GM19397 (cell line): Measurements from ENCODE around the gene ENDOU.

Source experiments
- ATAC-seq: cut with Tn5 transposase; IDR thresholded peaks from one replicate; pipeline ENCODE4 v1.9.1; 2021; ENCODE audit warnings: mild to moderate bottlenecking, moderate library complexity; ENCODE audit not compliant: unreplicated experiment

The ENDOU gene, protein sequence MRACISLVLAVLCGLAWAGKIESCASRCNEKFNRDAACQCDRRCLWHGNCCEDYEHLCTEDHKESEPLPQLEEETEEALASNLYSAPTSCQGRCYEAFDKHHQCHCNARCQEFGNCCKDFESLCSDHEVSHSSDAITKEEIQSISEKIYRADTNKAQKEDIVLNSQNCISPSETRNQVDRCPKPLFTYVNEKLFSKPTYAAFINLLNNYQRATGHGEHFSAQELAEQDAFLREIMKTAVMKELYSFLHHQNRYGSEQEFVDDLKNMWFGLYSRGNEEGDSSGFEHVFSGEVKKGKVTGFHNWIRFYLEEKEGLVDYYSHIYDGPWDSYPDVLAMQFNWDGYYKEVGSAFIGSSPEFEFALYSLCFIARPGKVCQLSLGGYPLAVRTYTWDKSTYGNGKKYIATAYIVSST

DNA sequence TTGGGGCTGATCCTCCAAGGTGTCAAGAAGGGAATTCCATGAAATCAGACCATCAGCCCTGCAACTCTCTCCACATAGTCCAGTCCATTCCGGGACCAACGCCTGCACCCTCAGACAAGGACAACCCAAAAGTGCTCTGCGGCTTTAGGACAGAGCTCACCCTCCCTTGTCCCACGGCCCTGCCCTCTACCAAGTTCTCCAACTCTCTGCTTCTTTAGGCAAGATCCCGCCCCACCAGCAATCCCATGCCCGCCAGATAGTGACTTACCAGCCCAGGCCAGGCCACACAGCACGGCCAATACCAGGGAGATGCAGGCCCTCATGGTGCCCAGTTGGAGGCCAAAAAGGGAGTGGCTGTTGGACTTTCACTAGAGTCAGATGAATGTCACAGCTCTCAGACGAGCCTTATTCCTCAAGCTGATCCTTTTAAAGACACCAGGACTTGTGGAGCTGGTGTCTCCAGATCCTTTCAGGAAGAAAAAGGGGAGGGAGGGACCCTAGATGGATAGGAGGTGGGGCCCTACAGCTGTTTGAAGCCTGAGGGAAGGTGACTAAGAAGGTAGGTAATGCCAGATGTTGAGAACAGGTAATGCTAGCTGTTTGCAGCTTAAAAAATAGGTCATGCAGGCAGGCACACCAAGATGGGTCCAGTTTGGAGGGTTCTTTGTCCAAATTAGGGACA, at the start of gene ENDOU:
Gene ENDOU (minus strand): TSS at position 400 of the 682 bp plus-strand sequence. CDS start 77 bp downstream, at position 323.
- ATAC-seq = no peak

DNA sequence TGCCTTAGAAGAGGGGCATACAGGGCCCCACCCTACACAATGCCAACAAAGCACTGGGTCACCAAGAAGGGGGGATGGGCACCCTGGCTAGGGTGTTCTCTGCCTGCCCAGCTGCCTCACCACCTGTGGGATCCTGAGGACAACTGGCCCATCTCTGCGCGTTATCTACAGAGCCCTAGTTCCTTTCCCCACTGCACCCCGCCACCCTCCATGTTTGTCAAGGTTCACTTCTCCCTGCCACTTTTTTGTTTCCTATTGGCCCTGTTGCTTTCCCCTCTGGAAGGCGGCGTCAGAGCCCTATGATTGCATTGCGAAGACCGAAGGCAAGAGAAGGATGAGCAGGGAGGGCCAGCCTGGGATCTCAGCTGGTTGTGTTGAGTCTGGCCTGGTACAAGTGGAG, 49.4 kb upstream of the ENDOU start:
- ATAC-seq = no peak

DNA sequence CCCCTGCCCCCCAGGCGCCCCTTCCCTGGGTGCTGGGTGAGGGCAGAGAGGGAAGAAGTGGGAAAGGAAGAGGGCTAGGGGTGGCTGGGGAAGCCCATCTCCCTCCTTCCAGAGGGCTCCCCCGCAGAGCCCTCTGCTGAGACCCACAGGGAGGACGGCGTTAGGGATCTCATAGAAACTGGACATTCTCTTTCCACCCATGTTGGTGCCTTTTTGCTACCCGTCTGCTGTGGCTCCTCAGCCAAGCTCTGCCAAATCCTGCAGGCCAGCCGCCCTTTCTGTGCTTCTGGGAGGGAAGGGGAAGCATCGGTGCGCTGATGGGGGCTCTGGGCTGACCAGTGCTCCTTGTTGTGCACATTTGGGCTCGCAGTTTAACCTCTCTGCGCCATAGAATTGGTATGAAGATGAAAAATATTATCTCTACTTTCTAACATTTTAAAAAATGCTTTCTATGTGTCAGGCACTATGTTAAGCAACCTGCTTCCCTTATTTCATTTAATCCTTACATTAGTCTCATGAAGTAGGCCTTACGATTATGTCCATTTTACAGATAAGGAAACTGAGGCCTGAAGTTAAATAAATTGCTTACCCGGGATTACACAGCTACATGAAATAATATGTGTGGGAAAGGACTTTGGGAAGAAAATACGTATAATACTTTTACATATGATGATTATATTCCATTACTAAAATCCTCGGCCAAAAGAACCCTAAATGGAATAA, 48.7 kb upstream of the ENDOU start:
- ATAC-seq = no peak

DNA sequence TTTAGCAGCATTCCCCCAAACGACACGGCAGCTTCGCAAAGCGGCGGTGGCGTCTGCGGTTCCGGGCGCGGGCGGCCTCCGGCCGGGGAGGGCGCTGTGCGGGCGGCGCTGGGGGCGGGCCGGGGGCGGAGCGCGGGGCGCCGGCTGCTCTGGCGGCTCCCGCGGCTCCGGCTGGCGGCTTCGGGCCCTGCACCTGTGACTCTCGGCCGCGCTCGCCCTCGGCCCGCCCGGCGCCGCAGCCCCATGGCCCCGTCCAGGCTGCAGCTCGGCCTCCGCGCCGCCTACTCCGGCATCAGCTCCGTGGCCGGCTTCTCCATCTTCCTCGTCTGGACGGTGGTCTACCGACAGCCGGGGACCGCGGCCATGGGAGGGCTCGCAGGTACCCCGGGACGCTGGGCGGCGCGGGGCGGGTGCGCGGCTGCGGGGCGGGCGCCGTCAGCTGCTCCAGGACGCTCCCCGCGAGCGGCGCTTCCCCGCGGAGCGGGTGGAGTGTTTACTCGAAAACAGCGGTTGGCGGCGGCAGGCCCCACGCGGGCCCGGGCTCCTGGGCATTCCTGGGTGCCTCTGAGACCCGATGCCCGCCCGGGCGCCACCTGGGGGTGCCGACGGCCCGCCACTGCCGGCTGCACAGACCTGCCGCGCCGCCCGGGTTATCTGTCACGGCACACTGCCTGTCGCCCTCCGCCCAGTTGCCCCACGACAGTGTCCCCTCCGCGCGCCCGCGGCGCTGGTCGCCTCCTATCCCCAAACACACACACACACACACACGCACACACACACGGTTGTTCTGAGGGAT, 48.0 kb upstream of the ENDOU start, which contains the start of gene SLC48A1:
Gene SLC48A1 (plus strand): TSS at position 177 of the 796 bp plus-strand sequence. CDS start 67 bp downstream, at position 244.
- ATAC-seq = peak; percentile 89

DNA sequence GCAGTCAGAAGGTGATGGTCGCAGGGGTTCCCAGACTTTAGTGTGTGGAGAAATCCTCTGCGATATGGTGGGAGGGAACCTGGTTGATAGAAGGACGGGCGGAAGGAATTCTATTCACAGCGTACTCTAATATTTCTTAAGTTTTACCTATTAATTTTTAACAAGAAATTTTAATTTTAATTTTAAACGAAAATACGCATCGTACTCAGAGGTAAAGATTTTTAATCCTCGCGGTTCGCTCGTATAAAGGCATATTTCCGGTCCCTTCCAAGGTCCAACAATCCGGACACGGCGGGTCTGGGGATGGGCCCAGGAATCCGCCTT, 47.4 kb upstream of the ENDOU start:
- ATAC-seq = no peak

DNA sequence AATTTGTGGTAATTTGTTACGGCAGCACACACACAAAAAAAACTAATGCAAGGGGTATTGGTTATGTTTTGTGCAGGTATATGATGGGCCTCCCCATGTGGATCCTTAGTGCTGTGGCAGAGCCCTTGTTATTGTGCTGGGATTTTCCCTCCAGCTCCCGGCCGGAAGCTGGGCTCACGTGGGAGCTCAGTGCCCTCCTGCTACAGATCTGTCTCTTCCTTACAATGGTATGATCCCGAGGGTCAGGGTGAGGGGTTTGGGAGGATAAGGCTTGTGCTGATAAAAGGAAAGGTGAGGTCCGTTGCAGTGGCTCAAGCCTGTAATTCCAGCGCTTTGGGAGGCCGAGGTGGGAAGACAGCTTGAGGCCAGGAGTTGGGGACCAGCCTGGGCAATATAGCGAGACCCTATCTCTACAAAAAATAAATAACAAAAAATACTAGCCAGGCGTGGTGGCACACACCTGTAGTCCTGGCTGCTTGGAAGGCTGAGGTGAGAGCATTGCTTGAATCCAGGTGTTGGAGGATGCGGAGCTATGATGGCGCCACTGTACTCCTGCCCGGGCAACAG, 46.9 kb upstream of the ENDOU start:
- ATAC-seq = no peak

DNA sequence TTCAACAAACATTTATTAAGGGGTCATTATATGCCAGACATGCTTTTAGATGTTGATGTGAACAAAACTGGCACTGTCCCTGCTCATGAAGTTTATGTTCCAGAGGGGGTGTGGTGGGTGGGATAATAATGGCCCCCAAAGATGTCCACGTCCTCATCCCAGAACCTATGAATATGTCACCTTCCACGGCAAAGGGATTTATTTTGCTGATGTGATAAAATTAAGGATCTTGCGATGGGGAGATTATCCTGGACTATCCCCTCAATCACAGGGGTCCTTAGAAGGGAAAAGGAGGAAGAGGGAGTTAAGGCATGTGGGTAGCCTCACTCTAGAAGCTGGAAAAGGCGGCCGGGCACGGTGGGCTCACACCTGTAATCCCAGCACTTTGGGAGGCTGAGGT, 46.0 kb upstream of the ENDOU start:
- no peak for ATAC-seq

DNA sequence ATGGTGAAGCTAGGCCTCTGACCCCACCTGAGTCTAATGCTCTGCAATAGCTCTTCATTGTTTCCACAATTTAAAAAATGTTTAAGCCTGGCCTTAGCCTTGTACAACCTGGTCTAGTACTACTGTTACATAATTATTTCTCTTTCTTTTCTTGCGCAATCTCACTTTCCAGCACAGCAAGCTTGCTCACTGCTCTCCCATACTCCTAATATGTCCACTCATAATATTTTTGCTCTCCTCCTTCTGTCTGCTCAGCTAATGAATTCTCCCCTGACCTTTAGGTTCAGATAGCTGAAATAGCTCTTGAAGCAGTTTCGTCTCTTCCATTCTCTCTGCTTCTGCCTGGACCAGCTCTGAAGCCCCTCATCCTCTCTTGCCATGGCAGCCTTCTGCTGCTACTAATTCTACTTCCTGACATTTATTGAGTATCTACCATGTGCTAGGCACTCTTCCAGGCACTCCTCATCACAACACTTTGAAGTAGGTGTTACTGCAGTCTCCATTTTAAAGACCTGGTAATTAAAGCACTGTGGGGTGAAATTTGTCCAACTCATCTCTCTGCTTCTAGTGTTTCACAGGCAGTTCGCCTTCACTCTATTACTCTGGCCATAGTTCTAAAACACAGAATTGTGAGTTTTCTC, 44.9 kb upstream of the ENDOU start:
- ATAC-seq = no peak

DNA sequence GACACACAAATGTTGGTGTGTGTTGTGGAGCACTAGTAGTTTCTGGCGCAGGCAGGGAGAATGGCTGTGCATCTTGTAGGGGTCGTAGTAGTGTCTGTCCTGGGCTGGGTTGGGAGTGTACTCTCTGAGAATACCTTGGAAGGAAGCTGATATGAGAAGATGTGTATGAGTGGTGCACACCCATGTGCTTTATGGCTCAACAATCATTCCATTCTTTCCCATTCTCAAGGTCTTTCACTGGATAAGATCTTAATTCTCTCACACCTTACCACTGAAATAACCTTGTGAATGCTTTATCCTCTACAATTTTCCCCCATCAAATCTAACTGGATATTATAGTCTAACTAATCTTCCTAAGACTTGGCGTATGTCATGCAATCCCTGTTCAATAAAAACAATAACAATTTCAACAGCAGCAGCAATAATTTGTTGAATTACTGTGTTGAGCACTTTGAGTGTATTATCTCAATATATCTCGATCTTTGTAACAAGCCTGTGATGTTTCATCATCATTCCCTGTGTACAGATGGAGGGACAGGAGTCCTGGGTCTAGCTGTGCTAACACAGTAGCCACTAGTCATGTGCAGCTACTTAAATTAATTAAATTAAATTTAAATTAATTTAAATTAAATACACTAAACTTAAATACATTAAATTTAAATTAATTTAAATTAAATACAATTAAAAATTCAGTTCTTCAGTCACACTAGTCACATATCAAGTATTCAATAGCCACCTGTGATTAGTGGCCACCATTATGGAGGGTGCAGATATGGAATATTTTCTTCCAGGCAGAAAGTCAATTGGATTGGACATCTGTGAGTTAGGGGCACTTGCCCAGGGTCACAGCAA, 44.2 kb upstream of the ENDOU start:
- no peak for ATAC-seq

DNA sequence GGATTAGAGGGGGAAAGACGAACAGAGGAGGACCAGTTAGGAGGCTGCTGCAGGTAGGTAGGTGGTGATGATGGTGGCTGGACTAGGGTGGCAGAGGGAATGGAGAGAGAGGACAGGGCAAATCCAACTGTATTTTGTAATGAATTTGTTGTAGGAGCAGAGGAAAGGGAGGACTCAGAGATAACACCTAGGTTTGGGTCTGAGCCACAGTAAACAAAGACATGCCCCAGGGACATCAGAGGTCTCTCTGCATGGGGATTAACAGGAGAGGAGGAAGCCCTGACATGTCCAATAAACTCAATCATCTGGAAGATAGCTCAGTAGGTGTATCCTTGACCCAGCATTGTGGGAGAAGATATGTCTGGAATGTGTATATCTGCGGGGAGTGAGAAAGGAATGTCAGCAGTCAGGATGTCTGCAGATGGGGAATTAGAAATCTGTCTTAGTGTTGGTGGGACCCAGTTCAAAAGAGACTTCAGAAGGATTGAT, 43.1 kb upstream of the ENDOU start:
- ATAC-seq = no peak

DNA sequence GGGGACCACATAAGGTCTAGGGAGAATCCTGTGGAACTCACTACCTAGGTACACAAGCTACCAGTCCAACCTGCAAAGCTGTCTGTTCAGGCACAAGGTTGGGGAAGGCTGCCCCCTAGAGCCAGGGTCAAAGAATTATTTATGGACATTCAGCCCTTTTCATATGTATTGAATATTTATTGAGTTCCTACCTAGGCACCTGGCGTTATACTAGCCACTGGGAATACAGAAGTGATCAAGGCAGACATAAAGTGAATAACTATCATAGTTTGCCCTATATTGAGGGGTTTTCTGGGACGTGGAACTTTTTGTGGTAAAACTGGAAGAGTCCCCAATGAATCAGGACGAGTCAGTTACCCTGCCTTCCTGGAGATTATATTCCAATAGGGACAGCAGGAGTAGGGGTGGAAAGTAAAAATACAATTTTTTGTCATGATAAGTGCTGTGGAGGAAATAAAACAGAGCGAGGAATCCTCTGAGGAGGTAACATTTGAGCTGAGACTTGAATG, 42.0 kb upstream of the ENDOU start:
- ATAC-seq = no peak

DNA sequence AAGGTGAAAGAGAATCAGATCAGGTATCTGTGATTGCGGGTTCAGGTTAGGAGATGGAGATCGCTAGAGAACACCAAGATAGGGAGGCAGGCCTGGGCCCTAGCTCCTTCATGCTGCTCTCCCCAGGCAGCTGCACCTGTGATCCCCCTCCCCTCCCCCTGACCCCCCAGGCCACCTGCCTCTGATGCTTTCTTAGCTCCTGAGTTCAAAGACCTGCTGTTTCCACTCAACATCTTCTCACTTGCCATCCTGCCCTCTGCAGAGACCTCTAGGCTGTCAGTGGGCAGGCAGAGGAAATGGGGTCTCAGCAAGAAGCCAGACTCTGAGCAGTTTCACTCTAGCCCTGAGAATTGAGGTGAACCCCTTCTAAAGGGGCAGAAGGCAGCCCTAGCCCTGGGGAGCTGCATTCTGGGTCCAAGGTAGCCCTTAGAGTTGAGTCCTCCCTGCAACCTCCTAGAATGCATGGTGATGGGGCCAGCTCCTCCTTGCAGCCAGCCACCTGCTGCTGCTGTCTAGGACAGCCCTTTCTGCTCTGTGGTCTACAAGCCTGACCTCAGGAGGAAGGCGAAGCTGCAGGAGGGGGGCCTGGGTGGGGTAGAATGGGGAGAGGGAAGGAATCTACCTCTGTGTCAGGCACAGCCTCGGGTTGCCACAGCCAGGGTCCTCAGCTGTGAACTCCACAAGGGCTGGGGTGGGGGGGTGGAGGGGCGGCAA, 41.4 kb upstream of the ENDOU start:
- ATAC-seq = no peak

DNA sequence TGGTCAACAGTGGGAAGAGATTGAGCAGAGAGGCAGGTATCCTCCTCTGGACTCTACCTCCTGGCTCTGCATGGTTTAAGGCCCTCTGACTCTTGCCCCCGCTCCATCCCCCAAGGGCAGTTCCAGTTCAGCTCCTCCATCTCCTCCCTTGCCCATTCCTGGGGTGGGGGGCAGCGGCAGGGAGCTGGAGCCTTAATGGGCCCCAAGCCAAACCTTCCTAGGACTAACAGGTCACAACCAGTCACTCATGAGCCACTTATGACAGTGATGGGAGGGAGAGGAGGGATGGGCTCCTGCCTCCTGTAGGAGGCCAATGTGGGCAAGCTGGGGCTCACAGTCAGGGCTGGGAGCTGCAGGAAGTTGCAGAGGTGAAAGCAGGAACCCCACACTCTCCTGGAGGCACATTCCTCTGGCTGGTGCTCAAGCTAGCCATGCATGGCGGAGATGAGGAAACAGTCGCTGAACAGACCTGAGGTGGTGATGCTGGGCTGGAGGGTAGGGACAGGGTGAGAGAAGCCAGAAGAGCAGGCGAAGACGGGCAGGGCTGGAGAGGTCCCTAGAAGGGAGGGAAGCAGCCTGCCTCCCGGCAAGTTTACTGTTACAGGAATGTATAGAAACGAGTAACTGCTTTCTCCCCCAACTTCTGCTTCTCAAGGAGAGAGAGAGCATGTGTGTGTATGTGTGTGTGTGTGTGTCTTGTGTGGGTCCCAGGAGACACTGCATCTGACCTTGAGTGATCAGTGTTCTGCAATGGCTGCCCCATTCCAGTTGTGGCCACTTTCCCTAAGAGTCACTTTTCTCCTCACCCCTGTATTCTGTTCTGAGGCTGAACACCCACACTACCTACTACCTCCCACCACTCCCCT, 38.4 kb upstream of the ENDOU start:
- no peak for ATAC-seq

DNA sequence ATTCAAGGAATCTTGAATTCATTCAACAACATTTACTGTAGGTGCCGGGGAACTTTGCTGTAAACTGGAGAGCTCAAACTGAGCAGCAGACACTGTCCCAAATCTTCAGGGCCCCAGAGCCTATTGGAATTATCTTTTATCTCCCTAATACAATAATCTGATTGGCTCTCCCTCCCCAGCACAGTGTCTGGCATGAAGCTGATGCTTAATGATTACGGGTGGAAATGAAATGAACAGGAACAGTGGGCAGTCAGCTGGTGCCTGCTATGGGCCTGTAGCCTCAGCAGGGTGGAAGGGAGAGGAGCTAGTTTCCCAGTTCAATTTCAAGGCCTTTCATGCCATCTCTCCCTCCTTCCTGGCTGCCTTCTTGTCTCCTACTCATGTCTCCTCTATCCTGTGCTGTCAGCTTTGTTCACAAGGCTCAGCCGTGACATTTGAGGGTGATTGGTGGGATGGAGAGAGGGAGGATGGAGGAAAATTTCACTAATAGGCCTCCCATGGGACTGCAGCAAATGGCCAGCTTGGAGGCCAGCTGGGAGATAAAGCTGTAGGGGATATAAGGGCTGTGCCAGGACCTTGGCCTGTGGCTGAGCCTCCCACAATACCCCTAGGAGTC, 37.7 kb upstream of the ENDOU start:
- ATAC-seq = no peak

DNA sequence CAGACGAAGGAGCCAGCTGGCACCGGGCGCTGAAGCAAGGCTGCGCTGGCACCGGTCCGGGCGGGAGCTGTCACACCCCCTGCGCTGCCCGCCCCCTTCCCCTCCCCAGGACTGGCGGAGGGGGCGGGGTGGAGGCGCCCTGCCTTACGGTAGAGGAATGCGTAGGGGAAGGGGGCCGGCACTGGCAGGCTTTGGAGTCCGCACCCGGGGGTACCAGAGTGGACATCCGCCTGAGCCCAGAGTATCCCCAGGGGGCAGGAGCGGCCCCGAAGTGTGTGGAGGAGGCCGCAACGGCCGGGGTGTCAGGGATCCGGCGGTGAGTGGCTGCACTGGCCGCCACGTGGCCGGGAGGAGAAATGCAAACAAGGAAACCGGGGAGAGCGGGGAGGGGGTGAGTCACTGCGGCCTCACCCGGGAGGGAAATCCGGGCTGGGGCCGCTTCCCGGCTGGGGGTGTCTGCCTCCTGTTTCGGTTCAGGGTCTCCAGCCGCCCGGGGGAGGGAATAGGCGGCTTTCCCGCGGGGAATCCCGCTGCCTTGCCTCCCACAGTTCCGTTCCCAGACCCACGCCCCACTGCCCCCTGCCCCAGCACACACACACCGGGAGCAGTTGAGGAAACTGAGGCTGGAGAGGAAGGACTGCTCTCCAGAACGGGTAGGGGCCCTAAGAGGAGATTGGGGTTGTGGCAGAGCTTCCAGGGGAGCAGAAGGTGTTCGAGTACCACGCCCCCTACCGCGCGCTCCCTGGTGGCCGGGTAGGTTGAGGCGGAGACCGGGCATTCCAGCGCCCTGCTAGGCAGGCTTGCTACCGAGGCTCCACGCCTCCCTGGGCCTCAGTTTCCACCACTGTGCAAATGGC, 33.8 kb upstream of the ENDOU start, which contains the start of gene RAPGEF3:
Gene RAPGEF3 (minus strand): TSS at position 47 of the 857 bp plus-strand sequence. CDS start 324 bp downstream, outside the sequence.
- peak; percentile 64 for ATAC-seq

DNA sequence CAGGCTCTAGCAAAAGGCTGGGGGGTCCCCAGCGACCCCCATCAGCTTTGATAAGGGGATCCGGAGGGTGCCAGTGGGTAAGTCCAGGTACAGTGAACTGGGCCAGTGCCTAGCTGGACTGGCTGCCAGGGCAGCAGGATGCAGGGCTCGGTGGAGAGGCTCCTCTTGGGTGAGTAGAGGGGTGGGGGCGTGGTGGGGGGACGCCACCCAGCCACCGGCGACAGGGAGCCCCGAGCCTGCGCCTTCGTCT, 33.2 kb upstream of the ENDOU start:
- ATAC-seq = no peak
